ENCODE measurements around the gene NACC2.
A peak's percentile ranks its signal among the peaks of the same experiment; 100 is the strongest.

Gene NACC2

DNA sequence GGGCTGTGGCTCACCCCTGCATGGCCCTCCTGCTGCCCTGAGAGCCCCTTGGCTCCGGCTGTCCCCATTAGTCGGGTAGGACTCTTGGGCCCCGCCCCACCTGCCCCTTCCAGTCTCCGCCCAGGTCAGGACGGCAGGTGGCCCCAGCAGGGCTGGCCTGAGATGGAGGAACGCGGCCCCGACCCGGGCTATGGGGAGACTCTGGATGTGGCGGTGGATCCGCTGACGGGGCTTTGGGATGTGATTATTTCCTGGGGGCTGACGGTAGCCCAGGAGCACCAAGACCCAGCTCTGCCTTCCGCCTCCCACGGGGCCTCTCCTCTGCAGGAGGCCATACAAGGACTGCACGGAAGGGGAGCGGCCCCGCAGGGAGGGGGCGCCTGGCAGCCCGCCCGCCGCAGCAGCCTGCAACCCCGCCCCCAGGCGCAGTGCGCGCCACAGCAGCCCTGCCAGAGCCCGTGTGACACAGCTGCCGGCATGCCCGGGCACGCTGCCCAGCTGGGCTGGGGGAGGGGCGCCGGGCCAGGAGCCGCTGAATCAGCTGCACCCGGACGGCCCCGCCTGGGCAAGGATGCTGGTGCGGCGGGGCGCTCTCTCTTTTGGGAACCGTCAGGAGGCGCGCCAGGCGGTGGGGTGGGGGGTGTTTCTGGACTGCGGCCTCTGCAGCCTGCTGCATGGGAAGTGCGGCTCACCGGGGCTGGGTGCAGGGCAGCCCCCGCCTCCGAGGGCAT, 14.4 kb upstream of the NACC2 start:
- H3K4me3 ChIP-seq (ENCODE audit: low read length): peak overlapping the region; percentile 17; the same call in 1 of the 2 replicates
- DNase-seq (ENCODE audit: low read depth): peak; percentile 86
- TF ChIP-seq, protein P1, sequence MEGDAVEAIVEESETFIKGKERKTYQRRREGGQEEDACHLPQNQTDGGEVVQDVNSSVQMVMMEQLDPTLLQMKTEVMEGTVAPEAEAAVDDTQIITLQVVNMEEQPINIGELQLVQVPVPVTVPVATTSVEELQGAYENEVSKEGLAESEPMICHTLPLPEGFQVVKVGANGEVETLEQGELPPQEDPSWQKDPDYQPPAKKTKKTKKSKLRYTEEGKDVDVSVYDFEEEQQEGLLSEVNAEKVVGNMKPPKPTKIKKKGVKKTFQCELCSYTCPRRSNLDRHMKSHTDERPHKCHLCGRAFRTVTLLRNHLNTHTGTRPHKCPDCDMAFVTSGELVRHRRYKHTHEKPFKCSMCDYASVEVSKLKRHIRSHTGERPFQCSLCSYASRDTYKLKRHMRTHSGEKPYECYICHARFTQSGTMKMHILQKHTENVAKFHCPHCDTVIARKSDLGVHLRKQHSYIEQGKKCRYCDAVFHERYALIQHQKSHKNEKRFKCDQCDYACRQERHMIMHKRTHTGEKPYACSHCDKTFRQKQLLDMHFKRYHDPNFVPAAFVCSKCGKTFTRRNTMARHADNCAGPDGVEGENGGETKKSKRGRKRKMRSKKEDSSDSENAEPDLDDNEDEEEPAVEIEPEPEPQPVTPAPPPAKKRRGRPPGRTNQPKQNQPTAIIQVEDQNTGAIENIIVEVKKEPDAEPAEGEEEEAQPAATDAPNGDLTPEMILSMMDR (conservative IDR thresholded peaks at IDR 0.05; ENCODE audit: low read length): 0 out of 2 replicates have a peak, but pooled peaks have one; percentile 6

DNA sequence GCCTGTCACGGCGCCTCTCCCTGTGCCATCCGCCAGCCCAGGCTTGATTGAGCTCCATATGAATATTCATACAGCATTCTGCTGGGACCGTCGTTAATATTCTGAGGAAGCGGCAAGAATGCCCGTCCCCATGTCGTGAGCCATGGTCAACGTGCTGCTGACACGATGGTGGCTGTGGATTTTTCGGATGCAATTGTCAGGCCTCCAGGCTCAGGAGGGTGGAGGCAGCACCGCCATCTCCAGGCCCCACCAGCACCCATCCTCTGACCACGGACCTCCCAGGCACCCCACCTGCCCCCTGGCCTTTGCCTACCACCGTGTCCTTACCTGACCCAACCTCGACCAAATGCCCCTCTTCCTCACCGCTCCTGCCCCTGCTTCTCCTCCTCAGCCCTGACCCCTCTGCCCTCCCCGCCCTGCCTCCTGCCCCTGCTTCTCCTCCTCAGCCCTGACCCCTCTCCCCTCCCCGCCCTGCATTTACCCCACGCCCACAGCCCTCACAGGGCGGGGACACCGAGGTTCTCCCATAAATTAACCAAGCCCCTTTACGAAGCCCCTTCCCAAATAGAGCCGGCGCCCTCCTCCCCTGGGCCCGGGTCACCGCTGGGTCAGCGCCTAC, 13.7 kb upstream of the NACC2 start:
- TF ChIP-seq, protein P1 (conservative IDR thresholded peaks at IDR 0.05; ENCODE audit: low read length): no peak
- no peak for DNase-seq (ENCODE audit: low read depth)
- H3K4me3 ChIP-seq (ENCODE audit: low read length): no peak overlapping the region

DNA sequence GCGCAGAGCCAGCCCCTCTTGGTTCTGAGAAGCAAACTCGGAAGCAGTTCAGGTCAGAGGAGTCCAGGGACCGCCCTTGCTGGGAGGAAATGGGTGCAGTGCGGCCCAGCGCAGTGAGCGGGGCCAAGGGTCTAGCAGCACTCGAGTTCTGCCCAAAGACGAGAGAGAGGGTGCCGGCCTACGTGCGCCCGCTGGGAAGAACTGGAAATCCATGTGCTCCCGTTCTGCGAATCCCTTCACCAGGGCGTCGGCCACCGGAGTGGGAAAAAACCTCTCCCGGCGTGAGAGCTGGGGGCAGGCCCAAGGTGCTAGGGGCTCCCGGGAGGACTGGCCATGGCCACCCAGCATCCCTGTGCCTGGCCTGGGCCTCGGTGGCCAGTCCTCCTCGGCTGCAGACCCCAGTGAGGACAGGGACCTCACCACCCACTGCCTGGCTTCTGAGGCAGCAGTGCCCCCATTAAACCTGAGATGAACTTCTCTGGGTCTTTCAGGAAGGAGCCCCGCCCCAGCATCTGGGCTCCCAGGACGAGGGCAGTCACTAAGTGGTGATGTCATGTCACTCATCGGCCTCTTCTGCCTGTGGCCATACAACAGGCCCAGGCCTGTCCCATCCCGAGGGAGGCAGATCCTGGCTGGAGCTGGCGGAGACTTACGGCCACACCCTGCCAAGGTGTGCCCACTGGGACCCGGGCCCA, 13.0 kb upstream of the NACC2 start:
- H3K4me3 ChIP-seq (ENCODE audit: low read length): no peak overlapping the region
- TF ChIP-seq, protein P1 (conservative IDR thresholded peaks at IDR 0.05; ENCODE audit: low read length): no peak
- no peak for DNase-seq (ENCODE audit: low read depth)

DNA sequence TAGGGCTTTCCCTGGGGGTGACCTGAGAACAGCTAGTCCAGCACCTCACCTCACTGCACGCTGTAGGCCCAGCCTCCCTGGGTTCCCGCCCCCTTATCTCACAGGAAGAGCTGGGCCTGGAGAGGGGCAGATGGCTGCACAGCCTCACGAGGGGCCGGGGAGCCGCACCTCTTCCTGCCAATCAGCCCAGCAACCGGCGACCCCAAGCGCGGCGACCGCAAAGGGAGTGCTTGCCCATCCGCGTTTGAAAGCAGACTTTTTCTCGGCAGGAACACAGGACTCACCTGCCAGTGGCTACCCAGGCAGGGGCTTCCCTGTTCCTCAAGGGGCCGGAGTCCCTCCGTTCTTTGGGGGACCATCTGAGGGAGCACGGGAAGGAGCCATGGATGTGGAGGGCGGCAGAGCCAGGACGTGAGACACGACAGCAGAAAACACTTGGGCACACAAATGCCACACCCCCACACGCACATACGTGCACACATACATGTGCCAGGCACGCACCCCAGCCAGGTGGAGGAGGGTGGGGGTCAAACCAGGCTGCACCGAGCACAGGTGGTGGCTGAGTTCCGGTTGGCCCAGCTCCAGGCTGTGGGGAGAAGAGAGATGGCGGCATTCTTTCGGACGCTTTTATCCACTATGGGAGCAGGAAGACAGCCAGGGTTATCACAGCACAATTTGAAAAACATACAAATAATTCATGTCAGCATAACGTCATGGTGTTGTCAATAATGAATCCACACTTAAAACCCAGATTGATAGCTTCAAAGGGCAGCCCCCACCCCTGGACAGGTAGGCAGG, 12.3 kb upstream of the NACC2 start:
- TF ChIP-seq, protein P1 (conservative IDR thresholded peaks at IDR 0.05; ENCODE audit: low read length): no peak
- H3K4me3 ChIP-seq (ENCODE audit: low read length): no peak overlapping the region
- no peak for DNase-seq (ENCODE audit: low read depth)

DNA sequence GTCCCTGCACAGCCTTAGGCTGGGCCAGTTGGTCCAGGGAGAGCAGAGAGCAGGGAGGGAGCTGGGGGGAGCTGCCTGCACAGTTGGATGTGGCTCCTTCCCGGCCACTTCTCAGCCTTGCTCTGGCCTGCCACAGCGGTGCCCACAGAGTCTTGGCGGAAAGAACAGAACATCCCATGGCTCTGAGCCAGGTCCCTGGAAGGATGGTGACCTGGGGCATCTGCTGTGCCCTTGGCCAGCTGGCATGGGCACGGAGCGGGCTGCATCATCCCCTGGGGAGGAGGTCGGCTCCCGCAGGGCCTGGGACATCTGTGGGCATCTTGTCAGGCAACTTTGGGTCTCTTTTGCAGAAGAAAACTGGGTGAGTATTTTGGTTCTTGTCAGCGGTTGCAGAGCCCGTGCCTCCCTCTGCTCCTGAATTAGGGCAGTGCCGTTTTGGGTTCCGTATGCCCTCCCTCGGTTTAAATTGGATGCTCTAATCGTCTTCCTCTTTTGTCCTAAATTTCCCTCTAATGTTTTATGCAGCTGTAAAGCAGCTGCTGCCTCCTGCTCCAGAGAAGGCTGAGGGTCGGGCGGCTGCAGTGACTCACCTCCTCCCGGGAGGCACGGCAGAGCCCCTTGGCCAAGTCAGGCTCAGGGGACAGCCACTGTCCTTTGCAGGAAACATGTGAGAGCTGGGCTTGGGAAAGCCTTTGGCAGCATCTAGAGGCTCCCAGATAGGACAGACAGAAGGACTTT, 10.5 kb upstream of the NACC2 start:
- TF ChIP-seq, protein P1 (conservative IDR thresholded peaks at IDR 0.05; ENCODE audit: low read length): no peak
- DNase-seq (ENCODE audit: low read depth): peak; percentile 34
- H3K4me3 ChIP-seq (ENCODE audit: low read length): no peak overlapping the region

DNA sequence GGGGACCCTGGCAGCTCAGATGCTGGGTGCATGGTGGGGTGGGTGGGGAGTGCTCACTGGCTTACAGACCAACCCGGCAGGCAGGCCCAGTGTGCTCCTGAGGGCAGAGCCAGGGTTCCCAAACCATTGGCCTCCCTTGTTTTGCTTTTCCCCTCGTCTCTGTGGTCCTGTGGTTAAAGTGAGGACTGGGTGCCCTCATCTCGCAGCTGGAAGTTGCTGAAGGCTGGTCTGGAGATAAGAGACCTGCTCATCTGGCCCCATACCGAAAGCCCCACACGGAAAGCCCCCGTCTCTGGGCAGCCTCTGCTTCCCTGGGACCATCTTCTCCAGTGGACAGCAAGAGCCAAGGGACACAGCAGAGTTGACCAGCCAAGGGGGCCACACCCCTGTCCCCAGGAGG, 9.8 kb upstream of the NACC2 start:
- TF ChIP-seq, protein P1 (conservative IDR thresholded peaks at IDR 0.05; ENCODE audit: low read length): no peak

More for the DNA sequence above, 9.8 kb upstream of the NACC2 start:
- H3K4me3 ChIP-seq (ENCODE audit: low read length): no peak overlapping the region
- DNase-seq (ENCODE audit: low read depth): no peak

Measured in AG10803 (cell line).